Progenitor cell of endocrine pancreas (in vitro differentiated cells): Measurements from ENCODE around the gene PLA2G4E. TPM values are rescaled to one million over a fixed set of nuclear protein-coding genes. Genes with fewer than 3 reads are reported as not detected.

Experiments used
- DNase-seq: peaks from one replicate; pipeline ENCODE4 v3.0.0; 2021; ENCODE audit warnings: low spot score; ENCODE audit not compliant: unreplicated experiment
- H3K27ac Mint-ChIP-seq: 2 replicates; pipeline ENCODE4 v1.8.0; 2021; ENCODE audit warnings: mild to moderate bottlenecking, moderate library complexity, mixed read lengths
- H3K27me3 Mint-ChIP-seq: 2 replicates; pipeline ENCODE4 v1.8.0; 2021; ENCODE audit warnings: mixed read lengths
- H3K36me3 Mint-ChIP-seq: 2 replicates; pipeline ENCODE4 v1.8.0; 2022; ENCODE audit warnings: mixed read lengths; ENCODE audit not compliant: insufficient read depth
- H3K4me1 Mint-ChIP-seq: 2 replicates; pipeline ENCODE4 v1.8.0; 2021; ENCODE audit warnings: low read depth, mixed read lengths
- H3K4me3 Mint-ChIP-seq: 2 replicates; pipeline ENCODE4 v1.8.0; 2021; ENCODE audit warnings: low read depth, mild to moderate bottlenecking, moderate library complexity, mixed read lengths
- H3K9me3 Mint-ChIP-seq: 2 replicates; pipeline ENCODE4 v1.8.0; 2021; ENCODE audit warnings: low read depth, mixed read lengths
- total RNA-seq: library from RNA; stranded (reverse); gene quantifications from 2 replicates; pipeline ENCODE4 v1.2.1, GENCODE V29; 2021
- TF ChIP-seq, protein P1 (sequence below): fragments of 200-600 bp; sonication (generic); IDR thresholded peaks from one replicate; pipeline ENCODE4 v1.5.0; 2021; ENCODE audit warnings: antibody characterized with exemption, mild to moderate bottlenecking; ENCODE audit not compliant: unreplicated experiment

The PLA2G4E gene
- total RNA-seq, 1 donor from 2014 or later: not detected

DNA sequence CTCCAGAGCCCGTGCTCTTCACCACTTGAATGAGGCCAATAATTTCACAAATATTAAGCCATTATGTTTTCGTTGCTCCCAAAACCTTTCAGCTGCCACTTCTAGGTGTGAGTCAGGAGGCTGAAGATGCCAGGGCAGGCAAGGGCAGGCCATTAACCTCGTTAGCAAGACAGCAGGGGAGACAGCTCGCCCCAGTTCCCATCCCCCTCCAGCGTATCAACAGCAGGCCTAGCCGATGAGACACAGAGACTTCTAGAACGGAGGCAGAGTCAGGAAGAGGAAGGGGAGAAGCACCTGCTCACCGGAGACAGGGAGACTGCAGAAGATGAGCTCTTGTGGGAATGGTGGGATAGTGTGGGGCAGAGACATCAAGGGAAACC, 28.0 kb upstream of the PLA2G4E start:
- Mint-ChIP-seq H3K4me1 (peaks cover 5% of the 10 kb centered on the region), H3K36me3 (no peaks in the 10 kb centered on the region), H3K27ac (no peak overlapping the region), H3K9me3 (no peaks in the 10 kb centered on the region), H3K27me3 (peaks cover 32% of the 10 kb centered on the region), H3K4me3 (no peak overlapping the region)
- TF ChIP-seq, protein P1, sequence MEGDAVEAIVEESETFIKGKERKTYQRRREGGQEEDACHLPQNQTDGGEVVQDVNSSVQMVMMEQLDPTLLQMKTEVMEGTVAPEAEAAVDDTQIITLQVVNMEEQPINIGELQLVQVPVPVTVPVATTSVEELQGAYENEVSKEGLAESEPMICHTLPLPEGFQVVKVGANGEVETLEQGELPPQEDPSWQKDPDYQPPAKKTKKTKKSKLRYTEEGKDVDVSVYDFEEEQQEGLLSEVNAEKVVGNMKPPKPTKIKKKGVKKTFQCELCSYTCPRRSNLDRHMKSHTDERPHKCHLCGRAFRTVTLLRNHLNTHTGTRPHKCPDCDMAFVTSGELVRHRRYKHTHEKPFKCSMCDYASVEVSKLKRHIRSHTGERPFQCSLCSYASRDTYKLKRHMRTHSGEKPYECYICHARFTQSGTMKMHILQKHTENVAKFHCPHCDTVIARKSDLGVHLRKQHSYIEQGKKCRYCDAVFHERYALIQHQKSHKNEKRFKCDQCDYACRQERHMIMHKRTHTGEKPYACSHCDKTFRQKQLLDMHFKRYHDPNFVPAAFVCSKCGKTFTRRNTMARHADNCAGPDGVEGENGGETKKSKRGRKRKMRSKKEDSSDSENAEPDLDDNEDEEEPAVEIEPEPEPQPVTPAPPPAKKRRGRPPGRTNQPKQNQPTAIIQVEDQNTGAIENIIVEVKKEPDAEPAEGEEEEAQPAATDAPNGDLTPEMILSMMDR: no peak
- DNase-seq: no peak

DNA sequence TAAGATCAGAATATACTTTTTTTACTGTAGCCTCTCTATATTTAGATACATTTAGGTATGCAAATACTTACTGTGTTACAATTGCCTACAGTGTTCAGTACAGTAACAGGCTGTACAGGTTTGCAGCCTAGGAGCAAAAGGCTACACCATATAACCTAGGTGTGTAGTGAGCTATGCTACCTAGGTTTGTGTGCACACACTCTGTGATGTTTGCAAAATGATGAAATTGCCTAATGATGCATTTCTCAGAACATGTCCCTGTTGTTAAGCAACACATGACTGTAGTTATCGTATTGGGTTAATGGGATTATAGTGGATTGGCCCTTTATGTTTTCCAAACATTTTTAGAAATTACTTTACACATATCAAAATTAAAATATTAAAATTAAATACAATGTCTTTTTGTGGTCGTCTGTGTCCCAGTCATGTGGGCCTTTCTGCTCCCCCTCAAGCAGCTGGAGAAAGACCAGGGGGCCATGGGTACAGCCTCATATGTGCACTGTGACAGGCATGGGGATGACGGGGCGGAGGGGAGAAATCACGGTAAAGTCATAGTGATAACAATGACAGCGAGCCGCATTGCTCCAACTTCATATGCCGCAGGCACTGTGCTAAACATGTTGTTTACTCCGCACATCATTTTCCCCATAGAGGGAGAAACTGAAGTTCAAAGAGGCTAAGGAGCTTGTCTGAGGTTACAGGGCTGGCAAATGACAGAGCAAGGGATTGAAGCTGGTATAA, 27.4 kb upstream of the PLA2G4E start:
- DNase-seq: no peak
- Mint-ChIP-seq H3K4me3 (no peak overlapping the region), H3K4me1 (peaks cover 5% of the 10 kb centered on the region), H3K36me3 (no peaks in the 10 kb centered on the region), H3K9me3 (no peaks in the 10 kb centered on the region), H3K27ac (no peak overlapping the region), H3K27me3 (peaks cover 32% of the 10 kb centered on the region)
- TF ChIP-seq, protein P1: no peak

DNA sequence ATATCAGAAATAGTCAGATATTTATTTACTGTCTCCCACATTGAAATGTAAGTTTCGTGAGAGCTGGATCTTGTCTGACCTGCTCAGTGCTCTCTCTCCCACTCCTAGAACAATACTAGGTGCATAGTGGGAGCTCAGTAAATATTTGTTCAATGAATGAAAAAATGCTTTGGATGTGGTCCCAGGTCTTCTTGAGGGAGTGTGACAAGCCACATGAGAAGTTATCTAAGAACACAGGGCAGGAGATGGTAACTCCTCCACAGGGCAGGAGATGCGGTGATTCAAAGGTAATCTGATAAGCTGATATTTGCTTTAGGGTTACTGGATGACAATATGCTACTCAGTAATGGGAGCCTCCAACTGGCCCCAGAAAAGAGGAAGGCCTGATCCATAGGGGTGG, 25.8 kb upstream of the PLA2G4E start:
- no peak overlapping the region for H3K27ac Mint-ChIP-seq
- H3K4me1 Mint-ChIP-seq: peaks cover 5% of the 10 kb centered on the region
- no peaks in the 10 kb centered on the region for H3K36me3 Mint-ChIP-seq
- H3K4me3 Mint-ChIP-seq: no peak overlapping the region
- TF ChIP-seq, protein P1: no peak
- peaks cover 29% of the 10 kb centered on the region for H3K27me3 Mint-ChIP-seq
- H3K9me3 Mint-ChIP-seq: no peaks in the 10 kb centered on the region
- DNase-seq: no peak

DNA sequence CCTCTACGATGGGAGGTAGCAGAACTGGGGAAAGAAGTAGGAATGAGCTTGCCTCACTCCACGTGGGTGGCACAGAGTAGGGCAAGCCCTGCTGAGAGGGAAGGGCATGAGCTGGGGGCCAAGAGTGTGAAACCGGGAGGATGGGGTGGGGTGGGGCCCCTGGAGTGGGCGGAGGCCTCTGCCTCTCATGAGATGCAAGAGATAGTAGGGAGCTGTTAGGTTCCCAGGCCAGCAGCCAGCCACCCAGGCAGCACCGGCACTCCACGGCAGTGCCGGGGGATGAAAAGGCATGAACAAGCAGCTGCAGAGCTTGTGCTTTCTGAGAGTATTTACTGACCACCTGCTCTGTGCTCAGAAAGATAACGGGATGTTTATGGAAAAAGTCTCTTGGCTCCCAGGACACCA, 24.4 kb upstream of the PLA2G4E start:
- H3K36me3 Mint-ChIP-seq: no peaks in the 10 kb centered on the region

DNA sequence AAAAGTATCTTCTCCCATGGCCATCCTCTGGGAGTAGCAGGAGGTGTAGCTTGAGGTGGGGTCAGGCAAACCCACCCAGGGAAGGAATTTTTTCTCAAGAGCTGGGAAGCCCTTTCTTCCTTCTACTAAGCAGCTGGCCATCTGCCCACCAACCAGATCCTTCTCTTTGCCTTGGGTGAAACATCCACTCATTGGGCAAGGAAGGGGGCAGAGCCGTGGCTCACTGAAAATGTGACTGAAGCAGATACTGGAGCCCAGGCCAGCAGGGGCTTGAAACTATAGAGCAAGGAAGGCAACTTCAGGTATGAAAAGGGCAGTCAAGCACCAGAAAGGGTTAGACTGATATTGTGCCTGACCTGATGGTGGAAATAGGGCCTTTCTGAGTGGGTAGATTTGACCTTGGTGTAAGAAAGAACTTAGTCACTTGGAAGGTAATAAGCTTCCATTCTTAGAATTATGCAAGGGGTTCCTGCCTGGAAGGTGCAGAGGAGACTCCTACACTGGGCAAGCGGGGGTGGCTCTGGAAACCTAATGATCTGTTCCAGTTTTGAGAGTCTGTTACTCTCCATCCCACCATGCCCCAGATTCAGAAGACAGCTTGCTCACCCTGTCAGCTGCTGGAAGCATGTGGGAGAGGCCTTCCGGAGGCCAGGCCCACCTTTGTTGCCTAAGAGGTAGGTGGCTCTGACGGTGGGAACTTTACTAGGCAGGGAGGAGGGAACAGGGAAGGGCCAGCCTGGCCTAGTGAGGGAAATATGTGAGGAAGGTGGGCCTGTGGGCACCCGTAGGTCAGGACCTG, 22.0 kb upstream of the PLA2G4E start:
- no peak for DNase-seq
- no peaks in the 10 kb centered on the region for H3K9me3 Mint-ChIP-seq
- peaks cover 5% of the 10 kb centered on the region for H3K4me1 Mint-ChIP-seq
- H3K36me3 Mint-ChIP-seq: no peaks in the 10 kb centered on the region
- H3K27me3 Mint-ChIP-seq: peaks cover 21% of the 10 kb centered on the region
- TF ChIP-seq, protein P1: no peak
- no peak overlapping the region for H3K4me3 Mint-ChIP-seq
- no peak overlapping the region for H3K27ac Mint-ChIP-seq

More for the DNA sequence above, 24.4 kb upstream of the PLA2G4E start:
- Mint-ChIP-seq H3K4me1 (peaks cover 5% of the 10 kb centered on the region), H3K27me3 (peaks cover 25% of the 10 kb centered on the region), H3K4me3 (no peak overlapping the region), H3K27ac (no peak overlapping the region), H3K9me3 (no peaks in the 10 kb centered on the region)
- TF ChIP-seq, protein P1: no peak
- DNase-seq: no peak
